ENCODE measurements around the gene NAPSA. TPM values are rescaled to one million over a fixed set of nuclear protein-coding genes. Genes with fewer than 3 reads are reported as not detected.

NAPSA gene
- total RNA-seq (ENCODE audit: low replicate concordance): 0.08 TPM in 1 of 2 replicates, not detected in the other

DNA sequence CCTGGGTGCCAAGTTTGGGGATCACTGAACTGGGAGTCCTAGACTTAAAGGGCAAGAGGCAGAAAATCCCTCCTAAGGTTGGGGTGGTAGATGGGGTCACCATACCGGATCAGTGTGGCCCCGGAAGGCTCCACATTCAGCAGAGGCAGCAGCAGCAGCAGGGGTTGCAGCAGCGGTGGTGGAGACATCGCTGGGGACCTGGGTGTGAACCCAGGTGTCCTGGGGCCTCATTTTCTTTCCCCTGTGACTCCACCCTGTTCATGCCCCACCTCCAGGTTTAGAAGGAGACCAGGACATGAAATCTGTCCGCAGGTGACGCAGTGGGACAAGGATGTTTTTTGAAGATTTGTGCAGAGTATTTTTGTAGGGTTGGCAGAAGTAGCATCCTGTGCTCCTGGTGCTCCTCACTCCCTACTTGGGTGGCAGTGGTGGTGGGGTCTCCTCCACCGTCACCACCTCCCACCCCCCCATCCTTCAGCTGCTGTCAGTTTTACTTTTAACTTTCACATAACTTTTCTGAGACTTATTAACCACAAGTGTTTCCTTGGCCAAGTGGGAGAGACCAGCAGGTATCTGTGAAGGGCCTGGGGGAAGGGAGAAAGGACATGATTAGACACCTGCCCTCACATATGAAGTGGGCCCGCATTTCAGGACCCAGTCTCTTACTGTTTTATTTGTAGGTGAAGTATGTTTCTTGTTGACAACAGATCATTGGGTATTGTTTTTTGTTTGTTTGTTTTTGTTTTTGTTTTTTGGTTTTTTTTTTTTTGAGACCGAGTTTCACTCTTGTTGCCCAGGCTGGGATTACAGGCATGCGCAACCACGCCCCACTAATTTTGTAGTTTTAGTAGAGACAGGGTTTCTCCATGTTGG is at the start of gene NAPSA:
NAPSA (minus strand) TSS at position 206 of the 873 bp plus-strand sequence; CDS start at position 188, 18 bp downstream.

DNA sequence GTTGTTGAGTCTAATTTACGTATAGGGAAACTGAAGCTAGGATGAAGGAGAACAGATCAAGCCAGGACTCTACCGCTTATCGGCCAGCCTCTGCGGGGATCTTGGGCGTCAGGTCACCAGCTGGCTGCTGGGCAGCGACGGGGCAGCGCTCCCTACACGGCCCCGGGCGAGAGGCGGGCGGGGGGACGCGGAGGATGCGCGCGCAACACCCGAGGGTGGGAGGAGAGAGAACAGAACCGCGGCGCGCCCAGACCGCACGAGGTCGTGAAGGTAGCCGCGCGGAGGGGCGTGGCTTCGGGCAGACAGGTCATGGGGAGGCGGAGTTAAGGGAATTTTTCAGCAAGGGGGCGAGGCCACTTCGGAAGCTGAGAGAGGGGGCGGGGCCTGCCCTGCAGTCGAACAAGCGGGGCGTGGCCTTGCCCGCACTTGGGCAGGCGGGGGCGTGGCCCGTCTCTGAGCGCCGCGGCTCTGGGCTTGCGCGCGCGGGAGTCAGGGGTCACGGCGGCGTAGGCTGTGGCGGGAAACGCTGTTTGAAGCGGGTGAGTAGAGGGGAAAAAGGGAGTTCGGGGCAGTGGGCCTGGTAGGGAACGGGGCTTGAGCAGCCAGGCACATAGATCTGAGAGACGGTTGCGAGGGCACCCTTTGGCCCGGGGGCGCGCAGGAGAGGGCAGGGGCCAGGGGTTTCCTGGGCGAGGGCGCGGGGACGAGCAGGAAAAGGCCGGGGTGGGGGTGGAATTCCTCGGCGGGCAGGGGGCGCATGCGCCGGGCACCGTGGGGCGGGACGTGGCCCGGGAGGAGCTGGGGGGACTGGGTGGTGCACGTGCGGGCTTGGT is 18.6 kb upstream of the NAPSA start, which contains the start of gene POLD1:
POLD1 (plus strand) TSS at position 496 of the 833 bp plus-strand sequence. CDS start 14,505 bp downstream, outside the sequence.

DNA sequence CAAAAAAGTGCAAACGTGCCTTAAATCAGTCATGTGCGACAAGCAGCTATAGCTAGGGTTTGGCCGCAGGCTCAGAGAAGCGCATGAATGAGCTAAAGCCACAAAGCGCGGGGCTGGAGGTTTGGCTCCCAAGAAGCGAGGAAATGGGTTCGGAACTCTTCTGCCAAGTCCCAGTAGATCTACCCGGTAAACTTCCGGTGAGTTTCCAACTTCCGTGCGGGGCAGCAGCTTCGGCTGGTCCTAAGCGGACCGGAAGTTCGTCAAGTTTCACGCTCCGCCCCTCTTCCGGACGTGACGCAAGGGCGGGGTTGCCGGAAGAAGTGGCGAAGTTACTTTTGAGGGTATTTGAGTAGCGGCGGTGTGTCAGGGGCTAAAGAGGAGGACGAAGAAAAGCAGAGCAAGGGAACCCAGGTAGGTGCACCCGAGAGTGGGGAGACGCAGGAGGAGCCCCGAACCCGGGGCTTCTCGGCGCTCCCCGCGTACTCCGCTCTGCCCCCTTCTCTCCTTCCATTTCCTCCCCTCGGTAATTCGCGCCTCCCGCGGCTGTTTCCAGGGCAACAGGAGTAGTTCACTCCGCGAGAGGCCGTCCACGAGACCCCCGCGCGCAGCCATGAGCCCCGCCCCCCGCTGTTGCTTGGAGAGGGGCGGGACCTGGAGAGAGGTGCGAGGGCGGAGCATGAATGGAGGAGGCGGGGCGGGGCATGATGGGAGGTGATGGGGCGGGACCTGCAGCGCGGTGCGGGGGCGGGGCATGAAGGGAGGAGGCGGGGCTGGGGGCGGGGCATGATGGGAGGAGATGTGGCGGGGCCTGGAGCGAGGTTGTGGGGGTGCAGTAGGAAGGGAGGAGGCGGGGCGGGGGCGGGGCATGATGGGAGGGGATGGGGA is 11.0 kb upstream of the NAPSA start, which contains the start of gene NR1H2:
NR1H2 (plus strand) TSS at position 292 of the 885 bp plus-strand sequence. CDS start 1,149 bp downstream, outside the sequence.

DNA sequence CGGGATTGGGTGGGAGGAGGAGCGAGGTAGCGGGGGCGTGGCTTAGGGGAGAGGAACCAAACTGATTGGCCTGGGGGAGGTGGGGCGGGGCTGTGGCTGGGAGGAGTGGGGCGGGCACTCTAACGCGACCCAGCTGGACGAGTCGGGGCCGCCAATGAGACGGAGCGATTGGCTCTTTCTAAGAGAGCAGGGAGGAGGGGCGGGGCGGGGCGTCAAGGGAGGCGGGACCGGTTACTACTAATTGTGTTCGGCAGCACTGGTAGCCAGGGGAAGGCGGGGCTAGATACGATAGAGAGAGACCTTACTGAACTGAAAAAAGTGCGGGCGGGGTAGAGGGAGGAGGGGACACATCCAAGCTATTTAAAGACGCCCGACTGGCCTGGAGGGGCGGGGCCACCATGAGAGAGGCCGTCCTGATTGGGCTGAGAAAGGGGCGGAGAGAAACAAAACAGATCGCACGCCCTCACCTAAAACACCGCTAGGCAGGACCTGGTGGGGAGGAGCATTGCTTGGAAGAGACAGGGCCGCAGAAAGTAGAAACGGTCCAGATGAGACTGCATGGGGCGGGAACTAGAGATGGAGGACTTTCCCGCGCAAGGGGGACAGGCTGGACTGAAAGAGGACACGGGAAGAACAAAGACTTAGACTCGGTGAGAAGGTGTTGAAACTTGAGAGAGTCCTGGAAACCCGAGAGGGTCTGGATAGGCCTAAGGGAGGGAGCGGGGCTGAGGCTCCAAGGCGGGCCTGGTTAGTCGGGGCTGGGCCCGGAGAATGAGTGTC is 36.1 kb downstream of the NAPSA start, which contains the start of gene KCNC3:
KCNC3 (minus strand) TSS at position 232 of the 780 bp plus-strand sequence. CDS start 295 bp downstream, outside the sequence.

Other genes with a start within 250 kb of the NAPSA start
- gene IZUMO2, start 202.4 kb downstream of the NAPSA start, total RNA-seq (ENCODE audit: low replicate concordance): not detected in 2 replicates
- gene MYH14, start 162.0 kb downstream of the NAPSA start, total RNA-seq (ENCODE audit: low replicate concordance): under 0.01 TPM in 1 of 2 replicates, not detected in the other
- gene KCNC3, start 36.3 kb downstream of the NAPSA start, total RNA-seq (ENCODE audit: low replicate concordance): not detected in 2 replicates
- 62.1 and 74.8 TPM in 2 replicates for gene NR1H2, start 10.8 kb upstream of the NAPSA start, total RNA-seq (ENCODE audit: low replicate concordance)
- 19.1 and 34.3 TPM in 2 replicates for gene POLD1, start 18.7 kb upstream of the NAPSA start, total RNA-seq (ENCODE audit: low replicate concordance)
- not detected in 2 replicates for gene SPIB, start 53.3 kb upstream of the NAPSA start, total RNA-seq (ENCODE audit: low replicate concordance)
- not detected in 2 replicates for gene MYBPC2, start 67.3 kb upstream of the NAPSA start, total RNA-seq (ENCODE audit: low replicate concordance)
- 19.3 and 52.2 TPM in 2 replicates for gene EMC10, start 110.9 kb upstream of the NAPSA start, total RNA-seq (ENCODE audit: low replicate concordance)
- gene GARIN5A, start 111.2 kb upstream of the NAPSA start, total RNA-seq (ENCODE audit: low replicate concordance): 0.53 TPM in 1 of 2 replicates, not detected in the other
- gene JOSD2, start 145.6 kb upstream of the NAPSA start, total RNA-seq (ENCODE audit: low replicate concordance): 25.5 and 52.0 TPM in 2 replicates
- gene ASPDH, start 148.3 kb upstream of the NAPSA start, total RNA-seq (ENCODE audit: low replicate concordance): not detected in 2 replicates
- 0.30 and 0.35 TPM in 2 replicates for gene LRRC4B, start 202.8 kb upstream of the NAPSA start, total RNA-seq (ENCODE audit: low replicate concordance)